ENCODE data around the gene AKAP6. TPM values are rescaled to one million over a fixed set of nuclear protein-coding genes. Genes with fewer than 3 reads are reported as not detected.
A peak's percentile ranks its signal among the peaks of the same experiment; 100 is the strongest.

The AKAP6 gene
- polyA plus RNA-seq, 6 donors from 2014 or later, result 1.6 to 12.4 (median 6.5) TPM

GRCh38 chr14:32313844-32314376, 15.2 kb upstream of the AKAP6 start:
- Mint-ChIP-seq H3K36me3 (no peaks in the 10 kb centered on the region), H3K4me1 (no peaks in the 10 kb centered on the region), H3K27me3 (peaks cover 4 to 19% (median 17%) of the 10 kb centered on the region in 3 donors), H3K27ac (no peak overlapping the region), H3K4me3 (no peak overlapping the region), H3K9me3 (peaks cover 0 to 6% (median 2%) of the 10 kb centered on the region in 7 donors)
- ATAC-seq (ENCODE audit: low read depth in 2 of 2) (no peak), DNase-seq (no peak)

GRCh38 chr14:32318087-32318795, 10.9 kb upstream of the AKAP6 start:
- ATAC-seq (ENCODE audit: low read depth in 2 of 2), result no peak
- no peak overlapping the region for H3K27ac Mint-ChIP-seq
- peaks cover 16 to 22% (median 17%) of the 10 kb centered on the region in 3 donors for H3K27me3 Mint-ChIP-seq
- no peaks in the 10 kb centered on the region for H3K36me3 Mint-ChIP-seq
- no peaks in the 10 kb centered on the region for H3K4me1 Mint-ChIP-seq
- H3K4me3 Mint-ChIP-seq, result no peak overlapping the region
- H3K9me3 Mint-ChIP-seq, result peaks cover 0 to 5% (median 0%) of the 10 kb centered on the region in 7 donors
- no peak for DNase-seq

- H3K27ac Mint-ChIP-seq, result no peak overlapping the region
- H3K4me1 Mint-ChIP-seq, result no peaks in the 10 kb centered on the region
- H3K27me3 Mint-ChIP-seq, result peaks cover 13 to 35% (median 17%) of the 10 kb centered on the region in 3 donors
- H3K36me3 Mint-ChIP-seq, result no peaks in the 10 kb centered on the region
- H3K4me3 Mint-ChIP-seq, result no peak overlapping the region
- H3K9me3 Mint-ChIP-seq, result peaks cover 0 to 5% (median 0%) of the 10 kb centered on the region in 7 donors
- no peak for ATAC-seq (ENCODE audit: low read depth in 2 of 2)
- no peak for DNase-seq
Measured at GRCh38 chr14:32319368-32320049, 9.6 kb upstream of the AKAP6 start.

GRCh38 chr14:32324601-32325000, 4.5 kb upstream of the AKAP6 start:
- Mint-ChIP-seq H3K27ac (no peak overlapping the region), H3K36me3 (no peaks in the 10 kb centered on the region), H3K4me1 (no peaks in the 10 kb centered on the region), H3K4me3 (no peak overlapping the region), H3K27me3 (peaks cover 0 to 24% (median 24%) of the 10 kb centered on the region in 3 donors), H3K9me3 (peaks cover 0 to 19% (median 6%) of the 10 kb centered on the region in 7 donors)
- no peak for DNase-seq
- ATAC-seq (ENCODE audit: low read depth in 2 of 2), result no peak

- DNase-seq (no peak), ATAC-seq (ENCODE audit: low read depth in 2 of 2) (no peak)
- peaks cover 0 to 17% (median 14%) of the 10 kb centered on the region in 3 donors for H3K27me3 Mint-ChIP-seq
Measured at GRCh38 chr14:32327255-32327961, 1.7 kb upstream of the AKAP6 start.

GRCh38 chr14:32329690-32330285, 690 bp downstream of the AKAP6 start:
- H3K36me3 Mint-ChIP-seq, result no peaks in the 10 kb centered on the region
- ATAC-seq (ENCODE audit: low read depth in 2 of 2) (no peak), DNase-seq (no peak)
- no peak overlapping the region for H3K4me3 Mint-ChIP-seq
- H3K9me3 Mint-ChIP-seq, result peaks cover 0 to 19% (median 6%) of the 10 kb centered on the region in 7 donors
- H3K27ac Mint-ChIP-seq, result no peak overlapping the region
- no peaks in the 10 kb centered on the region for H3K4me1 Mint-ChIP-seq
- peaks cover 0 to 9% (median 2%) of the 10 kb centered on the region in 3 donors for H3K27me3 Mint-ChIP-seq

More at GRCh38 chr14:32327255-32327961, 1.7 kb upstream of the AKAP6 start:
- H3K36me3 Mint-ChIP-seq, result no peaks in the 10 kb centered on the region
- H3K4me3 Mint-ChIP-seq, result peak overlapping the region in 1 of 8 donors; percentile 6
- H3K9me3 Mint-ChIP-seq, result peaks cover 0 to 19% (median 6%) of the 10 kb centered on the region in 7 donors
- no peak overlapping the region for H3K27ac Mint-ChIP-seq
- H3K4me1 Mint-ChIP-seq, result no peaks in the 10 kb centered on the region

- peak overlapping the region in 1 of 6 donors; percentile 5 for H3K27ac Mint-ChIP-seq
- peaks cover 0 to 16% (median 6%) of the 10 kb centered on the region in 7 donors for H3K9me3 Mint-ChIP-seq
- DNase-seq, result no peak
- no peak overlapping the region for H3K4me3 Mint-ChIP-seq
- H3K4me1 Mint-ChIP-seq, result no peaks in the 10 kb centered on the region
- ATAC-seq (ENCODE audit: low read depth in 2 of 2), result no peak
- H3K27me3 Mint-ChIP-seq, result peaks cover 0 to 1% (median 0%) of the 10 kb centered on the region in 3 donors
- no peaks in the 10 kb centered on the region for H3K36me3 Mint-ChIP-seq
Measured at GRCh38 chr14:32330351-32331111, 1.4 kb downstream of the AKAP6 start.

- DNase-seq, result no peak
- H3K27ac Mint-ChIP-seq, result peak overlapping the region in 1 of 6 donors; percentile 2
- H3K4me1 Mint-ChIP-seq, result no peaks in the 10 kb centered on the region
- no peak for ATAC-seq (ENCODE audit: low read depth in 2 of 2)
- no peaks in the 10 kb centered on the region for H3K27me3 Mint-ChIP-seq
- H3K4me3 Mint-ChIP-seq, result no peak overlapping the region
- no peaks in the 10 kb centered on the region for H3K36me3 Mint-ChIP-seq
- H3K9me3 Mint-ChIP-seq, result peaks cover 0 to 9% (median 3%) of the 10 kb centered on the region in 7 donors
Measured at GRCh38 chr14:32331206-32331605, 2.1 kb downstream of the AKAP6 start.

- ATAC-seq (ENCODE audit: low read depth in 2 of 2), result no peak
- Mint-ChIP-seq H3K27ac (no peak overlapping the region), H3K36me3 (no peaks in the 10 kb centered on the region), H3K27me3 (no peaks in the 10 kb centered on the region), H3K4me1 (no peaks in the 10 kb centered on the region), H3K4me3 (no peak overlapping the region), H3K9me3 (peaks cover 0 to under 1% (median 0%) of the 10 kb centered on the region in 7 donors)
- no peak for DNase-seq
Measured at GRCh38 chr14:32332415-32333316, 3.6 kb downstream of the AKAP6 start.

- H3K4me1 Mint-ChIP-seq, result no peaks in the 10 kb centered on the region
- no peak for DNase-seq
- ATAC-seq (ENCODE audit: low read depth in 2 of 2), result no peak
- no peaks in the 10 kb centered on the region for H3K9me3 Mint-ChIP-seq
- H3K36me3 Mint-ChIP-seq, result no peaks in the 10 kb centered on the region
- no peak overlapping the region for H3K4me3 Mint-ChIP-seq
- peak overlapping the region in 1 of 6 donors; percentile 47 for H3K27ac Mint-ChIP-seq
- H3K27me3 Mint-ChIP-seq, result no peaks in the 10 kb centered on the region
Measured at GRCh38 chr14:32336702-32337101, 7.6 kb downstream of the AKAP6 start.

GRCh38 chr14:32337759-32338158, 8.7 kb downstream of the AKAP6 start:
- ATAC-seq (ENCODE audit: low read depth in 2 of 2) (no peak), DNase-seq (no peak)
- Mint-ChIP-seq H3K4me3 (no peak overlapping the region), H3K27me3 (peaks cover 0 to 7% (median 6%) of the 10 kb centered on the region in 3 donors), H3K36me3 (no peaks in the 10 kb centered on the region), H3K27ac (no peak overlapping the region), H3K4me1 (no peaks in the 10 kb centered on the region), H3K9me3 (no peaks in the 10 kb centered on the region)

GRCh38 chr14:32339188-32339587, 10.1 kb downstream of the AKAP6 start:
- Mint-ChIP-seq H3K4me1 (no peaks in the 10 kb centered on the region), H3K27me3 (peaks cover 0 to 8% (median 6%) of the 10 kb centered on the region in 3 donors), H3K36me3 (no peaks in the 10 kb centered on the region), H3K9me3 (no peaks in the 10 kb centered on the region), H3K4me3 (no peak overlapping the region), H3K27ac (no peak overlapping the region)
- ATAC-seq (ENCODE audit: low read depth in 2 of 2) (no peak), DNase-seq (no peak)

Measured in naive B cell (primary cell).